Smooth muscle cell (in vitro differentiated cells): ENCODE measurements around the gene SH3TC2. TPM values are rescaled to one million over a fixed set of nuclear protein-coding genes. Genes with fewer than 3 reads are reported as not detected.

Experiments
- DNase-seq: peaks from one replicate; lab custom pipeline; 2025; ENCODE audit not compliant: unreplicated experiment; lab: John Stamatoyannopoulos, UW
- H2AFZ ChIP-seq: fragments of 200-600 bp; sonication (generic); 2 replicates; pipeline ENCODE4 v1.6.0; 2016; ENCODE audit warnings: antibody characterized with exemption, low read depth, mild to moderate bottlenecking
- H3F3A ChIP-seq: fragments of 200-600 bp; sonication (generic); 2 replicates; pipeline ENCODE4 v1.6.0; 2017; ENCODE audit warnings: antibody characterized with exemption, low read depth
- H3K27ac ChIP-seq: fragments of 200-600 bp; sonication (generic); 2 replicates; pipeline ENCODE4 v1.5.1; 2016; ENCODE audit warnings: low read depth, mild to moderate bottlenecking
- H3K27me3 ChIP-seq: fragments of 200-600 bp; sonication (generic); 2 replicates; pipeline ENCODE4 v1.6.1; 2016; ENCODE audit warnings: low read depth, mild to moderate bottlenecking
- H3K36me3 ChIP-seq: fragments of 200-600 bp; sonication (generic); 2 replicates; pipeline ENCODE4 v1.5.1; 2016; ENCODE audit warnings: low read depth
- H3K4me1 ChIP-seq: fragments of 200-600 bp; sonication (generic); 2 replicates; pipeline ENCODE4 v1.5.1; 2016; ENCODE audit warnings: low read depth
- H3K4me2 ChIP-seq: fragments of 200-600 bp; sonication (generic); 2 replicates; pipeline ENCODE4 v1.6.0; 2016; ENCODE audit warnings: mild to moderate bottlenecking
- H3K4me3 ChIP-seq: fragments of 200-600 bp; sonication (generic); 2 replicates; pipeline ENCODE4 v1.5.1; 2016; ENCODE audit warnings: mild to moderate bottlenecking
- H3K79me2 ChIP-seq: fragments of 200-600 bp; sonication (generic); 2 replicates; pipeline ENCODE4 v1.6.0; 2016; ENCODE audit warnings: low read depth, mild to moderate bottlenecking
- H3K9ac ChIP-seq: fragments of 200-600 bp; sonication (generic); 2 replicates; pipeline ENCODE4 v1.6.0; 2016; ENCODE audit warnings: low read depth
- H3K9me3 ChIP-seq: fragments of 200-600 bp; sonication (generic); replicated peaks from 2 replicates; pipeline ENCODE4 v1.5.1; 2016; ENCODE audit warnings: low read depth
- H4K20me1 ChIP-seq: fragments of 200-600 bp; sonication (generic); 2 replicates; pipeline ENCODE4 v1.6.0; 2016; ENCODE audit warnings: low read depth
- CTCF ChIP-seq: fragments of 200-600 bp; sonication (generic); IDR thresholded peaks from 2 replicates; pipeline ENCODE4 v1.5.1; 2017; ENCODE audit warnings: borderline replicate concordance, mild to moderate bottlenecking, antibody characterized with exemption; ENCODE audit not compliant: insufficient read depth, poor library complexity, severe bottlenecking
- WGBS: methylation state at CpG from one replicate; pipeline ENCODE4 v1.1.7; 2016; ENCODE audit warnings: low lambda C conversion rate; 5-methylcytosine and 5-hydroxymethylcytosine counted together
- polyA plus RNA-seq: library from polyadenylated mRNA; unstranded; fragments of >200 nt; fragmentation: Nextera tagmentation; extraction: Ambion mirVana; gene quantifications from 2 replicates; pipeline ENCODE4 v1.2.1, GENCODE V29; 2016
- total RNA-seq: library from RNA; depleted of rRNA; stranded (reverse); fragments of >200 nt; gene quantifications from 2 replicates; pipeline ENCODE4 v1.2.3, GENCODE V29; 2014

Gene SH3TC2
- total and polyA plus RNA-seq, 2 experiments from 2014 or later, result 0.31 to 0.46 TPM

GRCh38 chr5:148961261-148962199, 101.3 kb downstream of the SH3TC2 start:
- H3K4me2 ChIP-seq, result no peak overlapping the region
- TF ChIP-seq CTCF, result no peak
- 93% methylated on average over 8 of the region's 8 CpGs for WGBS

DNA sequence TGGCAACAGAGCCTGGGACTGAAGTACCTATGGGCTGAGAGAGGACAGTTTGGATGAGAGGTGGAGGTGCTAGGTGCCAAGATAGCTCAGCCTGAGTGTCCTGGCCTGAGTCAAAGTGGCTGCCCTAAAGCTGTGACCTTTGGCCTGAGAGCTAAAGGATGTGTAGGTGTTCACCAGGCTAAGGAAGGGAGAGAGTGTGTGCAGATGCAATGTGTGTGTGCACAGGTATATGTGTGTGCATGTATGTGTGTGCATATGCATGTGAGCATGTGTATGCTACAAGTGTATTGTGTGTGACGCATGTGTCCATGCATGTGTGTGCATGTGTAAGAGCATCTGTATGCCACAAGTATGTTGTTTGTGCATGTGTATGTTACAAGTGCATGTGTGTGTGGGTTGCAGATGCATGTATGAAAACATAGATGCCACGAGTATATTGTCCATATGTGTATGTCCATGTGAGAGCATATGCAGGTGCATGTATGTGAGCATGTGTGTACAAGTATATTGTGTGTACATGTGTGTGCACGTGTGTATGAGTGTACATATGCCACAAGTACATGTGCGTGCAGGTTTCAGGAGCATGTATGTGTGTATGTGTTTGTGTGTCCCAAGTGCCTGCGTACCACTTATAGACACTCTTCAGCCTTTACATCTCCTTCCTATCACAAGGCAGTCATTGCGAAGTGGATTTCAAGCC, 102.6 kb downstream of the SH3TC2 start:
- Histone ChIP-seq H2AFZ (no peak overlapping the region), H3K9ac (no peak overlapping the region), H3K36me3 (no peaks in the 10 kb centered on the region), H3K4me3 (no peak overlapping the region), H3K27ac (no peak overlapping the region), H3K4me1 (no peaks in the 10 kb centered on the region), H3F3A (no peaks in the 10 kb centered on the region), H4K20me1 (no peaks in the 10 kb centered on the region), H3K79me2 (no peaks in the 10 kb centered on the region), H3K9me3 (no peaks in the 10 kb centered on the region), H3K27me3 (peaks cover 10% of the 10 kb centered on the region), H3K4me2 (no peak overlapping the region)
- DNase-seq, result no peak
- no peak for TF ChIP-seq CTCF
- WGBS, result 94% methylated on average over 6 of the region's 6 CpGs

More at GRCh38 chr5:148961261-148962199, 101.3 kb downstream of the SH3TC2 start:
- H4K20me1 ChIP-seq, result no peaks in the 10 kb centered on the region
- DNase-seq, result no peak
- no peaks in the 10 kb centered on the region for H3K9me3 ChIP-seq
- peaks cover 10% of the 10 kb centered on the region for H3K27me3 ChIP-seq
- no peak overlapping the region for H3K27ac ChIP-seq
- H2AFZ ChIP-seq, result no peak overlapping the region
- no peak overlapping the region for H3K4me3 ChIP-seq
- H3K79me2 ChIP-seq, result no peaks in the 10 kb centered on the region
- no peak overlapping the region for H3K9ac ChIP-seq
- no peaks in the 10 kb centered on the region for H3K4me1 ChIP-seq
- no peaks in the 10 kb centered on the region for H3K36me3 ChIP-seq
- H3F3A ChIP-seq, result no peaks in the 10 kb centered on the region

DNA sequence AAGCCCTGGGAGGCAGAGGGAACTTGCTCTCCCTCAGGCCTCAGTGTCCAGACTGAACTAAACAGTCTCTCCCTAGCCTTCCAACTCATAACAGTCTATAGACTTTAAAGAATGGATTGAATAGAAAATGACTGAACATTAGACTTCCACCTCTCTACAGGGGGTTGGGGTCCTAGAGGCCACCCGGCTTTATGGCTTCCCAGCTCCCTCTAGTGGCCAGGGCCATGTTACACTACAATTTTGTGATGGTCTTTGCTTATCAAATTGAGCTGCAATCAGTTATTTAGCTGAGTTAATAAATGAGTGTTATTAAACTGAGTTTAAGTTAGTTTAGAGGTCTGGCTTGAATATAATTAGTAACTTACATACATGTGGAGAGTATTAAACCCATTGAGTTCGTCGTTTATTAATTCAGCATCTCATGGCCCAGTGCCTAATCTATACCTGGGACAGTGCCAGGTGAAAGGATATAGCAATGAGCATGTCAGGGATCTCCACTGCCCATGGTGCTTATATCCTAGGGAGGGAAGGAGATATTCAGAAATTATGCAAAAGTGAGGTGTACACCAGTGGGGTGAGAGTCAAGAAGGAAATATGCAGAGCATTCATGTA, 105.2 kb downstream of the SH3TC2 start:
- no peak for DNase-seq
- Histone ChIP-seq H3K79me2 (no peaks in the 10 kb centered on the region), H3K4me3 (no peak overlapping the region), H3K9ac (no peak overlapping the region), H3K27ac (no peak overlapping the region), H3K4me2 (no peak overlapping the region), H3K9me3 (no peaks in the 10 kb centered on the region), H3K36me3 (no peaks in the 10 kb centered on the region), H3K27me3 (peaks cover 8% of the 10 kb centered on the region), H3F3A (no peaks in the 10 kb centered on the region), H4K20me1 (no peaks in the 10 kb centered on the region), H3K4me1 (no peaks in the 10 kb centered on the region), H2AFZ (no peak overlapping the region)
- peak; percentile 93 for TF ChIP-seq CTCF
- 6% methylated on average over 3 of the region's 3 CpGs for WGBS
